Stimulated activated CD8-positive, alpha-beta memory T cell treated with anti-CD3 and anti-CD28 coated beads, Interleukin-15, amount 100 ng/mL, for 48 hours (primary cell): ENCODE measurements around the gene LCOR.
"Not testable (repeated sequence)": the region's sequence is repeated elsewhere in the genome, so short reads cannot be mapped to it uniquely, and the experiment has no call there.

Experiments
- DNase-seq, 2 donors: peaks; one replicate each; pipeline ENCODE4 v3.0.0-alpha.2; 2020; ENCODE audit warnings: low read depth in 2 of 2

The LCOR gene

GRCh38 chr10:97031459-97031858 lies 199.4 kb downstream of the LCOR start:
- DNase-seq: no peak

GRCh38 chr10:97032624-97033023 lies 200.5 kb downstream of the LCOR start:
- no peak for DNase-seq

DNA sequence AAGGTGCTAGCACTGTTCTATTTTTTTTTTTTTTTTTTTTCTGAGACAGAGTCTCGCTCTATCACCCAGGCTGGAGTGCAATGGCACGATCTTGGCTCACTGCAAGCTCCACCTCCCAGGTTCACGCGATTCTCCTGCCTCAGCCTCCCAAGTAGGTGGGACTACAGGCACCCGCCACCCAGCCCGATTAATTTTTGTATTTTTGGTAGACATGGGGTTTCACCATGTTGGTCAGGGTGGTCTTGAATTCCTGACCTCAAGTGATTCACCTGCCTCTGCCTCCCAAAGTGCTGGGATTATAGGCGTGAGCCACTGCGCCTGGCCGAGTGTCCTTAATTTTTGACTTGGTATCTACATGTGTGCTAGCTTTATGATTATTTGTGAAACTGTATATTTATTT lies 201.7 kb downstream of the LCOR start:
- DNase-seq: not testable (repeated sequence)

DNA sequence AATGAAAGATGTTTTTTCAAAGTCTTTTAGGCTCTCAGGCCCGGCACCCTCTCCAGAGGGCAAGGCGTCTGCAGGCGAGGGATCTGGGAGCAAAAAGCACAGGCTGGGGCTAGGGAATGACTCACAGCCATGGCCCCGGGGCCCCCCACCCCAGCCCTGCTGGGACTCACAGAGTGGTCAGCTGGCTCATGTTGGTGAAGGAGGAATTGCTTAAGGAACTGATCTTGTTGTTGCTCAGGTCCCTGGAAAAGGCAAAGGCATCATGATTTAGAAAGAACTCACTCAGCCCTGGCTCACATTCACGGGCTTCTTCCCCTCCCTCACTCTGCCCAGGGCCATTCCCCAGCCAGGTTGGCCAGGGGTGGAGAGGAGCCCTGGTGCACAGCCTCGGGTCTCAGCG lies 202.2 kb downstream of the LCOR start:
- no peak for DNase-seq

GRCh38 chr10:97034958-97035769 lies 203.1 kb downstream of the LCOR start:
- no peak for DNase-seq

- peak; percentile 50 to 63 for DNase-seq
Observed at GRCh38 chr10:97037365-97038361, 205.6 kb downstream of the LCOR start.

- no peak for DNase-seq
Observed at GRCh38 chr10:97038688-97039087, 206.6 kb downstream of the LCOR start.

DNA sequence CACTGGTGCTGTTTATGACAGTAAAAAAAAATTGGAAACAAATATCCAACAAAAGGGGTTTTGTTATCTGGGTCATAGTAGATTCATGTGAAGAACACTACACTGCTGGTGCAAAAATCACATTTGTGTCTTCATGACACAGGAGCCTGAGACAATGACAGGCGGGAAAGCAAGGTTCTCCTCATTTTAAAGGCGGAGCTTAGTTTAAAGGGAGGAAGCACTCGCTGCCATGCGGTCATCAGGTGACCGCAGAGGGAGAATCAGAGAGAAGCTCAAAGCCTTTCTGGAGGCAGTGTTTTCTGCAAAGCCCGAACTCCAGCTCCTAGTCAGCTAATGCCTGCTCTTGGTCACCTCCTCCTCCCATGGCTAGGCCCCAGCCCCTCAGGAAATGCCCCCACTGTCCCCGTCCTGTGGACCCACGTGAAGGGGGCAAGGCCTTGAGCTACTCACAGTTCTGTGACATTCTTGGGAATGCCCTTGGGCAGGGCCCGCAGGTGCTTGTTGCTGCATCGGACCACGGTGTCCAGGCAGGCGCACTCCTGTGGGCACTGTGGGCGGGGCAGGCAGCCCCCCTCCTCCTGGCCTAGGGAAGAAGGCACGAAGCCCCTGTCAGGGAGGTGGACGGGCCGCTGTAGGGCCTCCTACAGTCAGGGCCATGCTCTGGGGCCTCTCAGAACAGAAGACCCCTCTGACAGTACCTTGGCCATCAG lies 207.6 kb downstream of the LCOR start:
- no peak for DNase-seq

DNA sequence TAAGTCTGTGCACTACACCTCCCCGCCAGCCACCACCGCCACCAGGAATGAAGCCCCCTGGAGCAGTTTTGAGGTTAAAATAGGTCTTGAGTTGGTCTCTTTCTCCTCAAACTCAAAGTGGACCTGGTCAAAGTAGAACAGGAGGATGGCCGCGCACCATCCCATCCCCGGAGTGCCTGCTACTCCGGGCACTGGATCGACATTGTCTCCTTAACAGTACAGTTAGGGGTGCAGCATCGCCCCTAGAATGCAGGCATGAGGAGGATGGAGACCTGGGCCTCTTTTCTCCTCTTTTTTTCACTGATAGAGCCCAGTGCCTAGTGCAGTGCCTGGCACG lies 208.1 kb downstream of the LCOR start:
- no peak for DNase-seq

DNA sequence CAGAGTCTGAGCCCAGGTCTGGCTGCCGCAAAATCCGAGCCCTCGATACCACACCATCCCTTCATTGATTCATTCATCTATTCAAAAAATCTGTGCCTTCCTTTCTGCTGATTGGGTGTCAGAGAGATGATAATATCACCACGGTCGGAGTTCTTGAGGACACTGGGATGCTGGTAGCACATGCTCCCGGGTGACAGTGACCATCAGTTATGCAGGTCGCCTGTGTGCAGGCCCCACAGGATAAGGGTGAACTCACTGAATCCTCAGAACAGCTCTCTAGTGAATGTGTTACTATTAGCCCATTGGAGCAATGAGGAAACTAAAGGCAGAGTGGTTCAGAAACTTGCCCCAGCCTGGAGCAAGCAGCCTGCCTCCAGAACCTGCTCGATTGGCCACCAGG lies 208.6 kb downstream of the LCOR start:
- DNase-seq: no peak

GRCh38 chr10:97042081-97042480 lies 210.0 kb downstream of the LCOR start:
- DNase-seq: no peak

GRCh38 chr10:97042716-97043562 lies 210.8 kb downstream of the LCOR start:
- no peak for DNase-seq

DNA sequence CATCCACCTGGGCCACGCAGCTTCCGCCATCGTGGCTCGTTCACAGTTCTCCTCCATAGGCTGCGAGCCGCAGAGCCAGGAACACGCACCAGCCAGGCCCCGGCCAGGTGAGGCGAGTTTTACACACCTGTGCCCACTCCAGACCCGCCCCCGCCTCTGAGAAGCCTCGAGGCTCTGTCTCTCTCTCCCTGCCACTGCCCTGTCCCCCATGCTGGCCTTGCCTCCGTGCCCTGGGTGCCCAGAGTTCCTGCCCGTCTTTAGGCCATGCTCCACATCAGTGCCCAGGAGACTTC lies 211.4 kb downstream of the LCOR start:
- no peak for DNase-seq
